Neuron (in vitro differentiated cells): Measurements from ENCODE around the gene HEMGN.

Experiments used
- H2AFZ ChIP-seq: one replicate; pipeline ENCODE4 v1.6.1; 2013; ENCODE audit warnings: low read depth, mild to moderate bottlenecking, inconsistent platforms, low read length, moderate library complexity
- H3K27me3 ChIP-seq: one replicate; pipeline ENCODE4 v1.6.1; 2013; ENCODE audit warnings: low read length; ENCODE audit not compliant: insufficient read depth
- H3K36me3 ChIP-seq: one replicate; pipeline ENCODE4 v1.6.1; 2013; ENCODE audit warnings: low read length; ENCODE audit not compliant: insufficient read depth
- H3K4me1 ChIP-seq: one replicate; pipeline ENCODE4 v1.6.1; 2013; ENCODE audit warnings: low read length; ENCODE audit not compliant: insufficient read depth
- H3K4me3 ChIP-seq: 2 replicates; pipeline ENCODE4 v1.5.1; 2013; ENCODE audit warnings: mild to moderate bottlenecking, low read length, moderate library complexity
- H3K9me3 ChIP-seq: one replicate; pipeline ENCODE4 v1.6.1; 2013; ENCODE audit warnings: low read length

The HEMGN gene

GRCh38 chr9:97934321-97935115 is 3.5 kb downstream of the HEMGN start:
- Histone ChIP-seq H3K4me3 (no peak overlapping the region), H3K9me3 (no peaks in the 10 kb centered on the region), H2AFZ (no peak overlapping the region), H3K36me3 (no peaks in the 10 kb centered on the region), H3K27me3 (peaks cover 61% of the 10 kb centered on the region), H3K4me1 (no peaks in the 10 kb centered on the region)

GRCh38 chr9:97933297-97933998 is 4.5 kb downstream of the HEMGN start:
- H3K4me1 ChIP-seq, result no peaks in the 10 kb centered on the region
- H3K27me3 ChIP-seq, result peaks cover 61% of the 10 kb centered on the region
- H2AFZ ChIP-seq, result no peak overlapping the region
- H3K36me3 ChIP-seq, result no peaks in the 10 kb centered on the region
- no peaks in the 10 kb centered on the region for H3K9me3 ChIP-seq
- no peak overlapping the region for H3K4me3 ChIP-seq

GRCh38 chr9:97930972-97931371 is 7.0 kb downstream of the HEMGN start:
- Histone ChIP-seq H3K4me1 (no peaks in the 10 kb centered on the region), H3K4me3 (no peak overlapping the region), H2AFZ (no peak overlapping the region), H3K9me3 (no peaks in the 10 kb centered on the region), H3K27me3 (peaks cover 51% of the 10 kb centered on the region), H3K36me3 (no peaks in the 10 kb centered on the region)

GRCh38 chr9:97928986-97929604 is 8.9 kb downstream of the HEMGN start:
- Histone ChIP-seq H3K36me3 (no peaks in the 10 kb centered on the region), H3K4me1 (no peaks in the 10 kb centered on the region), H3K27me3 (peaks cover 37% of the 10 kb centered on the region), H3K4me3 (no peak overlapping the region), H2AFZ (no peak overlapping the region), H3K9me3 (no peaks in the 10 kb centered on the region)

GRCh38 chr9:97925497-97926334 is 12.3 kb downstream of the HEMGN start:
- H2AFZ ChIP-seq, result no peak overlapping the region
- no peaks in the 10 kb centered on the region for H3K36me3 ChIP-seq
- H3K4me3 ChIP-seq, result no peak overlapping the region
- H3K9me3 ChIP-seq, result no peaks in the 10 kb centered on the region
- H3K27me3 ChIP-seq, result peaks cover 19% of the 10 kb centered on the region
- H3K4me1 ChIP-seq, result peaks cover 4% of the 10 kb centered on the region

GRCh38 chr9:97924386-97924785 is 13.6 kb downstream of the HEMGN start:
- Histone ChIP-seq H3K9me3 (no peaks in the 10 kb centered on the region), H2AFZ (no peak overlapping the region), H3K36me3 (no peaks in the 10 kb centered on the region), H3K27me3 (peaks cover 12% of the 10 kb centered on the region), H3K4me1 (peaks cover 4% of the 10 kb centered on the region), H3K4me3 (no peak overlapping the region)

GRCh38 chr9:97923529-97924108 is 14.4 kb downstream of the HEMGN start:
- H3K36me3 ChIP-seq, result no peaks in the 10 kb centered on the region
- peaks cover 7% of the 10 kb centered on the region for H3K27me3 ChIP-seq
- H3K9me3 ChIP-seq, result no peaks in the 10 kb centered on the region
- H3K4me1 ChIP-seq, result peaks cover 4% of the 10 kb centered on the region
- H2AFZ ChIP-seq, result peak overlapping the region; percentile 30
- H3K4me3 ChIP-seq, result no peak overlapping the region

GRCh38 chr9:97921959-97922724 is 15.8 kb downstream of the HEMGN start, which contains the start of gene TRMO:
Gene TRMO, minus strand, starts transcription at chr9:97922500. Its CDS starts 7 bp downstream, at chr9:97922493.
- peaks cover 4% of the 10 kb centered on the region for H3K4me1 ChIP-seq
- H3K4me3 ChIP-seq, result peak within 1 kb of the TSS; percentile 65
- peak within 1 kb of the TSS; percentile 30 for H2AFZ ChIP-seq
- H3K36me3 ChIP-seq, result no peaks in the 10 kb centered on the region
- H3K9me3 ChIP-seq, result no peaks in the 10 kb centered on the region
- peaks cover 7% of the 10 kb centered on the region for H3K27me3 ChIP-seq

- H3K36me3 ChIP-seq, result peaks cover 4% of the 10 kb centered on the region
- H3K4me3 ChIP-seq, result no peak overlapping the region
- no peaks in the 10 kb centered on the region for H3K9me3 ChIP-seq
- H3K27me3 ChIP-seq, result no peaks in the 10 kb centered on the region
- H3K4me1 ChIP-seq, result peaks cover 4% of the 10 kb centered on the region
- no peak overlapping the region for H2AFZ ChIP-seq
Observed at GRCh38 chr9:97919217-97919813, 18.7 kb downstream of the HEMGN start.

- Histone ChIP-seq H2AFZ (no peak overlapping the region), H3K4me1 (peaks cover 4% of the 10 kb centered on the region), H3K9me3 (no peaks in the 10 kb centered on the region), H3K36me3 (peaks cover 4% of the 10 kb centered on the region), H3K4me3 (no peak overlapping the region), H3K27me3 (no peaks in the 10 kb centered on the region)
Observed at GRCh38 chr9:97918611-97919010, 19.4 kb downstream of the HEMGN start.

- Histone ChIP-seq H2AFZ (no peak overlapping the region), H3K4me1 (no peaks in the 10 kb centered on the region), H3K36me3 (peaks cover 31% of the 10 kb centered on the region), H3K4me3 (no peak overlapping the region), H3K27me3 (no peaks in the 10 kb centered on the region), H3K9me3 (no peaks in the 10 kb centered on the region)
Observed at GRCh38 chr9:97911970-97912369, 26.0 kb downstream of the HEMGN start.
